OCI-LY1 (cell line): ENCODE measurements around the gene PTPRD.

Experiments used
- EZH2 ChIP-seq: fragments of 200-600 bp; sonication (generic), shearing (Covaris generic); IDR thresholded peaks from 2 replicates; pipeline ENCODE4 v1.8.0; 2017; ENCODE audit warnings: borderline replicate concordance, mixed run types, mild to moderate bottlenecking, antibody characterized with exemption, low read length, moderate library complexity, mixed read lengths
- TF ChIP-seq, protein P1 (sequence below): fragments of 200-600 bp; sonication (generic), shearing (Covaris generic); IDR thresholded peaks from 2 replicates; pipeline ENCODE4 v1.5.1; 2017; ENCODE audit warnings: mild to moderate bottlenecking, antibody characterized with exemption, low read length, moderate library complexity, mixed read lengths

DNA sequence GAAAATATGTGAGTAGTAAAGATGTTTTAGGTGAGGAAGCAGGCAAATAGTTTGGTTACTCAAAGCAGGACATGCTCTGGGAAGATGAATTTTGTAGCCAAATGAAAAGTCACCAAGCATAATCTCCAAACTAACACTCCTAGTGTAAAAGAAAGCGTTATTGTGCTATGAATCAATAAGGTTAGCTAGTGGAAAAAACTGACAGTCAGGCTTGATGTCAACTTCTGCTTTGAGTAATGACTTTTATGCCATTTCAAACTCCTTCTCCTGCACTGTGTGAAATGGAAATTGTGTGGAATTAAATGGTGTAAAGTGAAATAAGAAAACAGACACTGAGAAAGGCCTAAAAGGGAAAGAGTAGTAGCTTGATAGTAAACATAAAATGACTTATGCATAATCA, 2176.0 kb downstream of the PTPRD start:
- TF ChIP-seq EZH2, result no peak
- TF ChIP-seq, protein P1, sequence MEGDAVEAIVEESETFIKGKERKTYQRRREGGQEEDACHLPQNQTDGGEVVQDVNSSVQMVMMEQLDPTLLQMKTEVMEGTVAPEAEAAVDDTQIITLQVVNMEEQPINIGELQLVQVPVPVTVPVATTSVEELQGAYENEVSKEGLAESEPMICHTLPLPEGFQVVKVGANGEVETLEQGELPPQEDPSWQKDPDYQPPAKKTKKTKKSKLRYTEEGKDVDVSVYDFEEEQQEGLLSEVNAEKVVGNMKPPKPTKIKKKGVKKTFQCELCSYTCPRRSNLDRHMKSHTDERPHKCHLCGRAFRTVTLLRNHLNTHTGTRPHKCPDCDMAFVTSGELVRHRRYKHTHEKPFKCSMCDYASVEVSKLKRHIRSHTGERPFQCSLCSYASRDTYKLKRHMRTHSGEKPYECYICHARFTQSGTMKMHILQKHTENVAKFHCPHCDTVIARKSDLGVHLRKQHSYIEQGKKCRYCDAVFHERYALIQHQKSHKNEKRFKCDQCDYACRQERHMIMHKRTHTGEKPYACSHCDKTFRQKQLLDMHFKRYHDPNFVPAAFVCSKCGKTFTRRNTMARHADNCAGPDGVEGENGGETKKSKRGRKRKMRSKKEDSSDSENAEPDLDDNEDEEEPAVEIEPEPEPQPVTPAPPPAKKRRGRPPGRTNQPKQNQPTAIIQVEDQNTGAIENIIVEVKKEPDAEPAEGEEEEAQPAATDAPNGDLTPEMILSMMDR, result no peak
